ENCODE measurements around the gene FLACC1. TPM values are rescaled to one million over a fixed set of nuclear protein-coding genes. Genes with fewer than 3 reads are reported as not detected.

The FLACC1 gene
- total and polyA plus RNA-seq, 9 of the 15 experiments (the other 6 are each of a cell fraction or from before 2014, with no cell fraction given) = 0.07 to 0.68 (median 0.22) TPM; not detected in 2

DNA sequence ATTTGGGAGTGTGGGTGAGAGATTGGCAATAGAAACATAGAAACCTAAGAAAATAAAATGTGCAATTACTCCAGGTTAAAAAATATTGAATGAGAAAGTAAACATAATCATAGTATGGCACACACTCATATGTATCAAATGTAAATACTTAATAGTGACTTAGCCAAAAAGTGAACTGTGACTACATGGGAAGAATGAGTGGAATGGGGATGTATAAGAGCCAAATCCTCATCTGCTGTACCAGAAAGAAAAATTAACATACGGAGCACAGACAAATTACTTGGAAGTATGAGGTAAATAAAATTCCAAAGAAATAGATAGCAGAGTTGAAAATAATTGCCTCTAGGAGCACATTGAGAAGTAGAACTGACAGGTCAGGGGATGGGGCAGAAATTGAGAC, 4.0 kb downstream of the FLACC1 start:
- Histone ChIP-seq H2AFZ (ENCODE audit: low read depth, low read length) (no peak overlapping the region), H3K4me3 (no peak overlapping the region), H3K4me1 (replicated peaks in 1 of 2; ENCODE audit: control insufficient read depth in 2 of 2, insufficient read depth in 2 of 2, low read length in 2 of 2) (no peaks in the 10 kb centered on the region), H3K9ac (ENCODE audit: insufficient read depth in 1 of 2, low read depth in 2 of 2, low read length in 2 of 2) (no peak overlapping the region), H3K4me2 (ENCODE audit: insufficient read depth, low read length) (no peak overlapping the region), H3K9me1 (ENCODE audit: control insufficient read depth, insufficient read depth, low read length) (no peaks in the 10 kb centered on the region), H4K20me1 (replicated peaks; ENCODE audit: control insufficient read depth, insufficient read depth, low read length) (no peaks in the 10 kb centered on the region), H3K27me3 (ENCODE audit: control insufficient read depth in 2 of 2, insufficient read depth in 2 of 2, low read length in 2 of 2) (no peaks in the 10 kb centered on the region), H3K9me3 (replicated peaks; ENCODE audit: control insufficient read depth, insufficient read depth, low read depth, low read length) (no peaks in the 10 kb centered on the region), H3K27ac (ENCODE audit: extremely low read depth, low read depth, low read length) (no peak overlapping the region), H3K79me2 (ENCODE audit: control insufficient read depth, insufficient read depth, low read length) (no peaks in the 10 kb centered on the region), H3K36me3 (ENCODE audit: control insufficient read depth, insufficient read depth, low read length) (no peaks in the 10 kb centered on the region)
- ChIA-PET CTCF (ENCODE audit: low intra/inter-chr PET ratio) (no interaction called here), POLR2A (no interaction called here)
- in situ Hi-C loops (cut with MboI) (loop anchor here (25.0 kb wide), 1 partner anchor 441 kb away; no protein-coding TSS in a partner anchor), intact Hi-C loops (cut with micrococcal nuclease) (no loop called here)
- no peak for ATAC-seq
- WGBS (ENCODE audit: insufficient coverage, low coverage, missing lambda C conversion rate) = 78% methylated on average over 1 of the region's 1 CpG
- FAIRE-seq = no peak
- no TSS peak for BruUV-seq (replicated peaks)
- no peak for DNase-seq (ENCODE audit: extremely low read depth in 1 of 4, low spot score in 3 of 4)
- TF ChIP-seq ETV1 (tag; conservative IDR thresholded peaks at IDR 0.05; ENCODE audit: low read depth) (no peak), HDAC1 (IDR thresholded peaks at IDR 0.05) (no peak), AFF4 (CRISPR knock-in tag; IDR thresholded peaks at IDR 0.05) (no peak), ZNF436 (CRISPR knock-in tag; IDR thresholded peaks at IDR 0.05) (no peak), CEBPG (CRISPR knock-in tag; IDR thresholded peaks at IDR 0.05) (no peak), CEBPG (tag; conservative IDR thresholded peaks at IDR 0.05 in 1 of 2, IDR thresholded peaks at IDR 0.05 in 1 of 2) (no peak), GTF2E2 (tag; IDR thresholded peaks at IDR 0.05) (no peak), ZNF395 (CRISPR knock-in tag; IDR thresholded peaks at IDR 0.05) (no peak), ZNF830 (CRISPR knock-in tag; IDR thresholded peaks at IDR 0.05) (no peak), HBP1 (CRISPR knock-in tag; IDR thresholded peaks at IDR 0.05) (no peak)
- TF ChIP-seq, protein P1, sequence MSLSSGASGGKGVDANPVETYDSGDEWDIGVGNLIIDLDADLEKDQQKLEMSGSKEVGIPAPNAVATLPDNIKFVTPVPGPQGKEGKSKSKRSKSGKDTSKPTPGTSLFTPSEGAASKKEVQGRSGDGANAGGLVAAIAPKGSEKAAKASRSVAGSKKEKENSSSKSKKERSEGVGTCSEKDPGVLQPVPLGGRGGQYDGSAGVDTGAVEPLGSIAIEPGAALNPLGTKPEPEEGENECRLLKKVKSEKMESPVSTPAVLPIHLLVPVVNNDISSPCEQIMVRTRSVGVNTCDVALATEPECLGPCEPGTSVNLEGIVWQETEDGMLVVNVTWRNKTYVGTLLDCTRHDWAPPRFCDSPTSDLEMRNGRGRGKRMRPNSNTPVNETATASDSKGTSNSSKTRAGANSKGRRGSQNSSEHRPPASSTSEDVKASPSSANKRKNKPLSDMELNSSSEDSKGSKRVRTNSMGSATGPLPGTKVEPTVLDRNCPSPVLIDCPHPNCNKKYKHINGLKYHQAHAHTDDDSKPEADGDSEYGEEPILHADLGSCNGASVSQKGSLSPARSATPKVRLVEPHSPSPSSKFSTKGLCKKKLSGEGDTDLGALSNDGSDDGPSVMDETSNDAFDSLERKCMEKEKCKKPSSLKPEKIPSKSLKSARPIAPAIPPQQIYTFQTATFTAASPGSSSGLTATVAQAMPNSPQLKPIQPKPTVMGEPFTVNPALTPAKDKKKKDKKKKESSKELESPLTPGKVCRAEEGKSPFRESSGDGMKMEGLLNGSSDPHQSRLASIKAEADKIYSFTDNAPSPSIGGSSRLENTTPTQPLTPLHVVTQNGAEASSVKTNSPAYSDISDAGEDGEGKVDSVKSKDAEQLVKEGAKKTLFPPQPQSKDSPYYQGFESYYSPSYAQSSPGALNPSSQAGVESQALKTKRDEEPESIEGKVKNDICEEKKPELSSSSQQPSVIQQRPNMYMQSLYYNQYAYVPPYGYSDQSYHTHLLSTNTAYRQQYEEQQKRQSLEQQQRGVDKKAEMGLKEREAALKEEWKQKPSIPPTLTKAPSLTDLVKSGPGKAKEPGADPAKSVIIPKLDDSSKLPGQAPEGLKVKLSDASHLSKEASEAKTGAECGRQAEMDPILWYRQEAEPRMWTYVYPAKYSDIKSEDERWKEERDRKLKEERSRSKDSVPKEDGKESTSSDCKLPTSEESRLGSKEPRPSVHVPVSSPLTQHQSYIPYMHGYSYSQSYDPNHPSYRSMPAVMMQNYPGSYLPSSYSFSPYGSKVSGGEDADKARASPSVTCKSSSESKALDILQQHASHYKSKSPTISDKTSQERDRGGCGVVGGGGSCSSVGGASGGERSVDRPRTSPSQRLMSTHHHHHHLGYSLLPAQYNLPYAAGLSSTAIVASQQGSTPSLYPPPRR (CRISPR knock-in tag; IDR thresholded peaks at IDR 0.05; ENCODE audit: borderline replicate concordance) = no peak
